Left hindlimb (tissue), 1 donor: ENCODE measurements around the gene PRKG1.
"Not testable (repeated sequence)": the region's sequence is repeated elsewhere in the genome, so short reads cannot be mapped to it uniquely, and the experiment has no call there.

Source experiments
- DNase-seq: peaks from one replicate; pipeline ENCODE4 v3.0.0-alpha.2; 2018

Gene PRKG1

GRCh38 chr10:52039002-52039793 is 964.9 kb downstream of the PRKG1 start:
- not testable (repeated sequence) for DNase-seq

DNA sequence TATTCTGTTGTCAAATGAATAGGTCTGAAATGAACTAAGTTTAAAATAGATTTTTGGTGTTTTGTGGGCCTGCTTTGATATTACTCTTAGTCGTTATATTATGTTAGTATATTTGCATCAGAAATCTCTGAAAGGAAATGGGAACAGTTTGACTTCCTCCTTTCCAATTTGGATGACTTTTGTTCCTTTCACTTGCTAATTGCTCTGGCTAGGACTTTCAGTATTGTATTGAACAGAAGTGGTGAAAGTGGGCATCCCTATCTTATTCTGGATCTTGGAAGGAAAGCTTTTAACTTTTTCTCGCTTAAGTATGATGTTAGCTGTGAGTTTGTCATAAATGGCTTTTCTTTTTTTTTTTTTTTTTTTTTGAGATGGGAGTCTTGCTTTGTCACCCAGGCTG is 966.2 kb downstream of the PRKG1 start:
- DNase-seq = no peak

GRCh38 chr10:52043811-52044210 is 969.5 kb downstream of the PRKG1 start:
- DNase-seq = no peak

GRCh38 chr10:52048051-52048450 is 973.8 kb downstream of the PRKG1 start:
- no peak for DNase-seq

DNA sequence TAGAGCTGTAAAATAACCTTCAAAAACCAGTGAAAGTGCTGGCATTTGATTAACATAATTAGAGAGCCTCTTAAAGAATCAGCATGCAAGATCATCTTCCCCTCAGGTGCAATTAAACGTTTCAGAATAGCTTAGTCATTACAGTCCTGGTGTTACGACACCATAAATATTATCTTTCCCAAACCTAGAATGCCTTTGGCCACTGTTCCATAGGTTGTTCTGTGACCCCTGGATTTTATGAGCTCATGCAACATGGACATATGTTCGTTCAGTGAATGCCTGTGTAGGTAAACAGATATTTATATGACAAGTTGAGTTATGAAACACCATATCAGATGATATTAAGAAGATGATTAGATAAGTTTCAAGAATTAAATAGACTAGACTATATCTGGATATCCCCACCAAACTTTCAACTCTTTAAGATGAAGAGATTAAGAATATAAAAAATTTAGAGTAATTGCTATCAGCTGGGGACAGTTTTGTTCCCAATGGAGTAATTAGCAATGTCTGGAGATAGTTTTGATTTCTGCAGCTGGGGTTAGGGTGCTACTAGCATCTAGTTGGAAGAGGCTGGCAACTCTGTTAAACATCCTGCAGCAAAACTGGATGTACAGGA is 976.3 kb downstream of the PRKG1 start:
- no peak for DNase-seq

GRCh38 chr10:52053497-52053896 is 979.2 kb downstream of the PRKG1 start:
- DNase-seq = no peak

DNA sequence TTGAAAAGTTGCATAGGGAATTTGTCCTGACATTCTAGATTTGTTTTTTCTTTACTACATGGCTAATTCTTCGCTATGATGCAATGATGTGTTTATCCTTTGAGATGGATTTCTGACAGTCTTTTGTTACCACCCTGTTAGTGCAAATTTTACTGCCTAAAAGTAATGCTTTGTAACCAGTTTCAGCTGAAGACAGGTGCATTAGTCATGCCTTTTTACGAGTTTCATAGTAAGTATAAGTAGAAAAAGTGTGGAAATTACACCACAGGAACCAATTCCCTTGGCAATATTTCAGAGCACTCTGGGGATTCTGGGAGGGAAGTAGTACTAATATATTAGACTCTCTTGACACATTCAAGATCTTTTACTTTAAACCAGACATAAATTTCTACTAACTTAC is 982.0 kb downstream of the PRKG1 start:
- DNase-seq = no peak

DNA sequence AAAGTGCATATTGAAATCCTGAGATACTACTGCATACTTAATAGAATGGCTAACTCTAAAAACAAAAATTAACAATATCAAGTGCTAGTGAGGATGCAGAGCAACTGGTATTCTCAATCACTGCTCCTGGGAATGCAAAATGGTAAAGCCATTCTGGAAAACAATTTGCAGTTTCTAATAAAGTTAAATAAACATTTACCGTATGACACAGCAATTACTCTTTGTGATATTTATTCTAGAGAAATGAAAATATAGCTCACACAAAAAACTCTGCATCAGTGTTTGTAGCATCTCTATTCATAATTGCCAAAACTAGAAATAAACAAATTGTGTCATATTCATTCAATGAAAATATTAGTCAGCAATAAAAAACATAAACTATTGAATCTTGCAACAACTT is 984.8 kb downstream of the PRKG1 start:
- no peak for DNase-seq

- DNase-seq = no peak
These were observed 988.9 kb downstream of the PRKG1 start for GRCh38 chr10:52063159-52063558.

- DNase-seq = no peak
These were observed 990.0 kb downstream of the PRKG1 start for GRCh38 chr10:52064084-52064845.

DNA sequence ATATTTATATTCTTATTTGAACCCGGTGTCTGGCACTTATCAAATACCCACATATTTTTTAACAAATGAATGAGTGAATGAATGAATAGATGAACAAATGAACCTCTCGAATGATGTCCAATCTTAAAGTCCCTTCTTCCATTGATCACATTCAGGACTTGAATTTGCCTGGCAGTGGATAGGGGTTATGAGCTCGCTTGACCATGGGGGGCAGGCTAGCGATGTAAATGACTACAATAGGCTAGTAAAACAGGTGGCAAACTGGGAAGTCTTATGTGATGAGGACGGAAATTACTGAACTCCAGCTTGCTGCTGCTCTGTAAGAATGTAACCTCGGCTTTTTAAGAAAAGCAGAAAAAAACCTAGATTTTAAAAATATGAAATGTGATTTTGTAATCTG is 992.1 kb downstream of the PRKG1 start:
- no peak for DNase-seq

- DNase-seq = no peak
These were observed 994.2 kb downstream of the PRKG1 start for GRCh38 chr10:52068485-52068884.

- DNase-seq = no peak
These were observed 997.5 kb downstream of the PRKG1 start for GRCh38 chr10:52071814-52072213.

DNA sequence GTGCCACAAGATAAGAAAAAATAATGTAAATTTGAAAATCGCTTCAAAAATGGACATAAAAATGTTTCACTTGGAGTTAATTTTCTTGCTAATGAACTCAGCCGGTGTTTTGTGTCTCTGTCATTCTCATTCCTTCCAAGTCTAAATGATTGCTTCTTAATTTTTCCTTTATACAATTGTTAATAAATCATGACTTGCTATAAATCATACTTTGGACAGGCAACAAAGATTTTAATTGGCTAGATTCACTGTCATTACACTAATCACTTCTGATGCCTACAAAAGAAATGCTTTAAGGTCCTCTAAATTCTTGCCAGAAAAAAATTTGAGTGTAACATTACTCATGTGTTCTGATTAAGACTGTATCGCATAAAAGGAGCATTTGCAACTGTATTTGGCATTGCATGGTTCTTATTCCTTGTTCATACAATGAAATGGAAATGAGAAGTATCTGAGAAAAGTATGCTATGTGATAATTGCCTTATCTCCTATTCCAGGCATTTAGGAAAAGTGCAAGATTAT is 1000.3 kb downstream of the PRKG1 start:
- DNase-seq = no peak

- DNase-seq = no peak
These were observed 1003.5 kb downstream of the PRKG1 start for GRCh38 chr10:52077814-52078213.

DNA sequence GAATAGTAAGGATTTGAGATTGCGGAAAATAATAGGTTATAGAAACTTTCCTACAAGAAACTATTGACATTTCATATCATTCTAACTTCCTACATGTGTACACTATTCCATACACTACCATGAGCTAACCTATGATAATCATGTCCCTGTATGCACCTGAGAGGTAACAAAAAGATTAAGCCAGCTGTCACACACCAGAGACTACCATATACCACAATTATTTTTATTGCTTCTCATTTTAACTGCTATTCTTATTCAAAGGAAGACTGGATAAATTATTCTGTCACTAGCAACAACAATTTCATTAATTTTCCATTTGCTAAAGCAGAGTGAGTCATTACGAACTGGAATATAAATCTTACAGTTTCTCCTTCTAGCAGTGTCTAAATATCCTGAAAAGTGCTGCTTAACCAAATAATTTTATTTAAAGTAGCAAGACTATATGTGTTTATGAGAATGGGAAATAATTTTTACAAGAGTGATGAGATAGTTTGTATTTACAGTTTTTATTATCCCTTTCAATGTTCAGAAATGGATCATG is 1004.2 kb downstream of the PRKG1 start:
- no peak for DNase-seq

DNA sequence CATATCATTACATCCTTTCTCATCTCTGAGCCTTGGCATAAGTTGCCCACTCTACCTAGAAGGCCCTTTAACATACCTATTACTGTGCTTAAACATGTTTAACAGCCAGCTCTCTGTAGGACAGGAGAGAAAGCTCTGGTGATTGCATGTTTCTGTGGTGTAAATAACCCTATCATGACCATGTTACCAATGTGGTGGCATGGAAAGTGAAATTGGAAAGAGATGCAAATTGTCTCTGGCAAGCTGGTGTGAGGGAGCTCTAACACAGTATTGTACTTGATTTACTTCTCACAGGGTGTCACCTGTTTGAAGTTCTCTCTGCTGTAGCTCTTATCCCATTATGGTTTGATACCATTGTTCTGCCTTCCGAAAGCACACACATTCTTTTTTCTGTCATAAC is 1008.0 kb downstream of the PRKG1 start:
- no peak for DNase-seq

- DNase-seq = no peak
These were observed 1009.1 kb downstream of the PRKG1 start for GRCh38 chr10:52083422-52083821.

GRCh38 chr10:52092390-52092789 is 1018.1 kb downstream of the PRKG1 start:
- DNase-seq = no peak

- no peak for DNase-seq
These were observed 1023.8 kb downstream of the PRKG1 start for GRCh38 chr10:52098130-52098529.

- DNase-seq = no peak
These were observed 1024.8 kb downstream of the PRKG1 start for GRCh38 chr10:52099026-52099600.

- no peak for DNase-seq
These were observed 1025.8 kb downstream of the PRKG1 start for GRCh38 chr10:52100011-52100547.

DNA sequence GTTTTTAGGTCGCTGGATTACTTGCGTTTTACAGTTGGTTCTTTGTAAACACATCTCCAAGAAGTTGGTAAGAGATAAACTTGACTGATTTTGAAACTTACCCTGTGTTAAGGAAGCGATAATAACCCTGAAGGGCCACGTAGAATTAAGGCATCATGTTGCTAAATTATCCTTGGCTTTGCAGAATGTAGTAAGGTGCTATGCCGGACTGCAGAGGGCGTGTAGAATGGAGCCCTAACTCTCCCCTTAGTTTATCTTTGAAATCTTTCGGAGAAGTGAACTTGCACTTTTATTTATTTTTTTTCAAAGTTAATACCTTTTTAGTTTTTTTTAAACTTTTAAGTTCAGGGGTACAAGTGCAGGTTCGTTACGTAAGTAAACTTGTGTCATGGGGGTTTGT is 1031.0 kb downstream of the PRKG1 start:
- DNase-seq = no peak
